Measurements from ENCODE around the gene OXTR.

The OXTR gene

DNA sequence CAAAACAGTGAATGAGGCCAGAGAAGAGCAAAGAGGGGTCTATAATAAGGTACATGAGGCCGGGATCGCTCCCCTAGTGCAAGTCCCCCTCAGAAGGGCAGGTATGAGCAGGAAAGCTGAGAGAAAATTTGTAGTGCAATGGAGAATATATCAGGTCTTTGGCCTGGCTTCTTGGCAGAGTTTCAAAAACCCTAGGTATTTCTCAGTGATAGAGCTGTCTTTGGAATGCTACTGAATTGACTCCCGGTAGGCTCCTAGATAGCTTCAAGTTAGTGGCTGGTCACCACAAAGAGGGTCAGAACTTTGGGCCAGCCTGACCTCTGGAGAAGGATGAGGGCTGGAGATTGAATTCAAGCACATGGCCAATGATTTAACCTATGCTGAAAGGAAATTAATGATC lies 30.6 kb upstream of the OXTR start:
- TF ChIP-seq, protein P1, sequence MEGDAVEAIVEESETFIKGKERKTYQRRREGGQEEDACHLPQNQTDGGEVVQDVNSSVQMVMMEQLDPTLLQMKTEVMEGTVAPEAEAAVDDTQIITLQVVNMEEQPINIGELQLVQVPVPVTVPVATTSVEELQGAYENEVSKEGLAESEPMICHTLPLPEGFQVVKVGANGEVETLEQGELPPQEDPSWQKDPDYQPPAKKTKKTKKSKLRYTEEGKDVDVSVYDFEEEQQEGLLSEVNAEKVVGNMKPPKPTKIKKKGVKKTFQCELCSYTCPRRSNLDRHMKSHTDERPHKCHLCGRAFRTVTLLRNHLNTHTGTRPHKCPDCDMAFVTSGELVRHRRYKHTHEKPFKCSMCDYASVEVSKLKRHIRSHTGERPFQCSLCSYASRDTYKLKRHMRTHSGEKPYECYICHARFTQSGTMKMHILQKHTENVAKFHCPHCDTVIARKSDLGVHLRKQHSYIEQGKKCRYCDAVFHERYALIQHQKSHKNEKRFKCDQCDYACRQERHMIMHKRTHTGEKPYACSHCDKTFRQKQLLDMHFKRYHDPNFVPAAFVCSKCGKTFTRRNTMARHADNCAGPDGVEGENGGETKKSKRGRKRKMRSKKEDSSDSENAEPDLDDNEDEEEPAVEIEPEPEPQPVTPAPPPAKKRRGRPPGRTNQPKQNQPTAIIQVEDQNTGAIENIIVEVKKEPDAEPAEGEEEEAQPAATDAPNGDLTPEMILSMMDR (IDR thresholded peaks at IDR 0.05; ENCODE audit: low read length, missing control alignments) = no peak
- no peak overlapping the region for H3K4me3 ChIP-seq (replicated peaks; ENCODE audit: low read depth, low read length)
- DNase-seq (ENCODE audit: low read depth) = no peak

DNA sequence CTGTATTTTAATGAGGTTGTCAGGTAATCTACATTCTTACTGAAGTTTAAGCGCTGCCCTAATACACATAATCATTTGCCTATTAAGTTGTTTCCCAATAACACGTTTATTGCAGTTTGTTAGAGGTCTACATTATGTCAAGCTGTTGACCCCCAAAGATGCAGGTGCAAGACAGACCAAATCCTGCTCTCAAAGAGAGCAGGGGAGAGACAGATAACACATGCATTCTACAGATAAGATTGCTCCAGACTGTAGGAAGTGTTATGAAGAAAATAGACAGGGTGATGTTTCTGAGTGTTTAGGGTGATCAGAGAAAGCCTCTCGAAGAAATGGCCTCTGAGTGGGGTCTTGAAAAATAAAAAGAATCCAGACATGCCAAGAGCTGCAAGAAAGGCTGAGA lies 24.8 kb upstream of the OXTR start:
- TF ChIP-seq, protein P1 (IDR thresholded peaks at IDR 0.05; ENCODE audit: low read length, missing control alignments) = no peak
- no peak for DNase-seq (ENCODE audit: low read depth)

DNA sequence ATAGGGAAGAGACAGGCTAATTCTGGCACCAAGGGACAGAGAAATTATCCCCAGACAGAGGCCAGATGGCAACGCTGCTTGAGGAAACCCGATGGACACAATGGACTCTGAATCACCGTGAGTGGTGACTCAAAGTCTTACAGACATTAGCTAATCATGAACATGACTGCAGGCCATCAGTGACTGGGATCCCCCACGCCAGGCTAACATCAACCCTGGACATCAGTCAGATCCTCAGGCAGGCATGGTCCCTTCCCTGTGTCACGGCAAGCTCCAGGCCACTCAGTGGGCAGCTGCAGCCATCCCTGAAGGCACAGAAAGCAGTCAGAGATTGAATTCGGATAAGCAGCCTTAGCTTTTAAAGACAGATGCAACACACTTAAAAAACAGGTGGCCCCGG lies 23.8 kb upstream of the OXTR start:
- H3K4me3 ChIP-seq (replicated peaks; ENCODE audit: low read depth, low read length) = no peak overlapping the region
- TF ChIP-seq, protein P1 (IDR thresholded peaks at IDR 0.05; ENCODE audit: low read length, missing control alignments) = no peak
- peak; percentile 70 for DNase-seq (ENCODE audit: low read depth)

More for the DNA sequence above, 24.8 kb upstream of the OXTR start:
- no peak overlapping the region for H3K4me3 ChIP-seq (replicated peaks; ENCODE audit: low read depth, low read length)

DNA sequence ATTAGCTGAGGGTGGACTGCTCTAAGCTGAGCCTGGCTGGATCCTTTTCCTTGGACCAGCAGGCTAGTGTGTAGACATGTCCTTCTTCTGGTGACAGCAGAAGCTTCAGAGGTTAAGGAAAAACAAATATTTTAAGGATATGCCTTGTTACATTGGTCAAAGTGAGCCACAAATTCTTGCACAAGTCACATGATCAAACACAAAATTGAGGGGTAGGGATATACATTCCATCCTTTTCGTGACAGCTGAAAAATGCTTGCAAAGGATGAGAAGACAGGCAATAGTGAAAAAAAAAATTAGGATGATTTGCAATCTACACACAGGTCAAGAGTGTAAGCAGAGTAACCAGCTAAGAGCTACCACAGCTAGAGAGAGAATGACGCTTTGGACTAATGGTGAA lies 21.1 kb upstream of the OXTR start:
- TF ChIP-seq, protein P1 (IDR thresholded peaks at IDR 0.05; ENCODE audit: low read length, missing control alignments) = no peak
- no peak for DNase-seq (ENCODE audit: low read depth)
- H3K4me3 ChIP-seq (replicated peaks; ENCODE audit: low read depth, low read length) = no peak overlapping the region

DNA sequence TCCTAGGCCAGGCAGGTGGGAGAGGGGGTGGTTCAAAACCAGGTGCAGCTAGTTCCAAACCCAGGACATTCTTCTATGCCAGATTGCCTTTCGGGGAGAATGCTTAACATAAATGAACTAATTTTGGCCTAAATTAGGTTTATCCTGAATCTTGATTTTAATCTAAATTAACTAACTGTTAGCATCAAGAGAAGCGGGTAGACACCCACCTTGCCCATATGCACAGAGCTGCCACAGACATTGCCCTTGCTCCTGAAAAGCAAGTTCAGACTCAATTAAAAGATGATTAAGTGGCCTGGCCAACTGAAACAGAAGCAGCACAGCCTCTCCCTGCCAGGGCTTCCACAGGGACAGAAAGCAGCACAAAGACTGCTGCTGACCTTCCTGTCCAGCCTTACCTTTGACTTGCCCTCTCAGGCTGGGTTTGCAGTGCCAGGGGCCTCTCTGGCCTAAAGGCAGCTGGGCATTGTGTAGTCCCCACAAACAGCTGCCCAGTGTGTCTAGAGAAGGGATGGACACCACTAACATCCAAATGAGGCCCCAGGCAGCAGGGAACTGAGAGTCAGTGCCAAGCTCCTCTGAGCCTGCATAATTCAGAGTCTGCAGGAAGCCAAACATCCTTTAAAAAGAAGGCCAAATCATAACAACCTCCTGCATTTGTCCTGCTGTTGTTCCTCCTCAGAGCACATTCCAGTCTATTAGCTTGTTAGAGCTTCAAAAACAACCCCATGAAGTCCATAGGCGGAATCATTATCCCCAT lies 15.4 kb upstream of the OXTR start:
- no peak for DNase-seq (ENCODE audit: low read depth)
- no peak overlapping the region for H3K4me3 ChIP-seq (replicated peaks; ENCODE audit: low read depth, low read length)
- TF ChIP-seq, protein P1 (IDR thresholded peaks at IDR 0.05; ENCODE audit: low read length, missing control alignments) = no peak

DNA sequence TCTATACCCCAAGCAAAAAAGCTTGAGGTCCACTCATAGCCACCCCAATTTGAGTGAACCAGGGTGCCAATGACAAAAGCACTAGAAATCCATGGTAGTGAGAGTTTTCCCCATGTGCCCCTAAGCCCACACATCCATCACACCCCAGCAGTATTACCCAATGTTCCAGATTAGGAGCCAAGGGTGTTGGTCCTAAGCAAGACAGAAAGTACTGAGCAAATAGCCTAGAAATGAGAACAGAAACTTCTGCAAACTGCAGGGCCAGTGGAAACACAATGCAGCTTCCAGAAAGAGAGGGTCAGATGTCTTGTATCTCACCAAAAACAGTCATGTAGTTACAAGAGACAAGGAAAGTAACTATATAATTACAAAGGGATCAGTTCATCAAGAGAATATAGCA lies 10.9 kb upstream of the OXTR start:
- TF ChIP-seq, protein P1 (IDR thresholded peaks at IDR 0.05; ENCODE audit: low read length, missing control alignments) = no peak
- no peak for DNase-seq (ENCODE audit: low read depth)

DNA sequence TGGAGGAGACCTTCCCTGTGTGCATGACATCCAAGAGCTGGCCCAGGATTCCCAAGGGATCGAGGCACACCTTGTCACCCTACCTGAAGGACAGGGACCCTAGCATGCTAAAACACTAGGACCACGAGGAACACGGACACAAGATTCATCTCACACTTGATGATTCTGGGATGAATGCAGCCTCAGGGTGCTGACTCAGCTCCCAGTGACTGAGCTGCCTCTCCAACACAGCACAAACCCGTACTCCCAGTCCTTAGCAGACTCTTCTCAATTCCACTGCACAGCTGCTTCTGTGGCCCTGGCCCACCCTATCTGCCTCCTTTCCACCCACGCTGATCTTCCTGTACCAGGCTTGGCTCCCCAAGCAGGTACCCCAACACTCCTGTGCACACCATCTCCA lies 9.1 kb upstream of the OXTR start:
- TF ChIP-seq, protein P1 (IDR thresholded peaks at IDR 0.05; ENCODE audit: low read length, missing control alignments) = no peak
- H3K4me3 ChIP-seq (replicated peaks; ENCODE audit: low read depth, low read length) = no peak overlapping the region
- no peak for DNase-seq (ENCODE audit: low read depth)

More for the DNA sequence above, 10.9 kb upstream of the OXTR start:
- no peak overlapping the region for H3K4me3 ChIP-seq (replicated peaks; ENCODE audit: low read depth, low read length)

Data from fibroblast of pulmonary artery (primary cell).